ENCODE results near the gene PGP.
"Not testable (repeated sequence)": the region's sequence is repeated elsewhere in the genome, so short reads cannot be mapped to it uniquely, and the experiment has no call there.

PGP gene, protein sequence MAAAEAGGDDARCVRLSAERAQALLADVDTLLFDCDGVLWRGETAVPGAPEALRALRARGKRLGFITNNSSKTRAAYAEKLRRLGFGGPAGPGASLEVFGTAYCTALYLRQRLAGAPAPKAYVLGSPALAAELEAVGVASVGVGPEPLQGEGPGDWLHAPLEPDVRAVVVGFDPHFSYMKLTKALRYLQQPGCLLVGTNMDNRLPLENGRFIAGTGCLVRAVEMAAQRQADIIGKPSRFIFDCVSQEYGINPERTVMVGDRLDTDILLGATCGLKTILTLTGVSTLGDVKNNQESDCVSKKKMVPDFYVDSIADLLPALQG

GRCh38 chr16:2214719-2214968 lies at the start of gene PGP:
PGP (minus strand) TSS chr16:2214840; CDS start chr16:2214777, 63 bp downstream.
- DNase-seq = no peak

DNA sequence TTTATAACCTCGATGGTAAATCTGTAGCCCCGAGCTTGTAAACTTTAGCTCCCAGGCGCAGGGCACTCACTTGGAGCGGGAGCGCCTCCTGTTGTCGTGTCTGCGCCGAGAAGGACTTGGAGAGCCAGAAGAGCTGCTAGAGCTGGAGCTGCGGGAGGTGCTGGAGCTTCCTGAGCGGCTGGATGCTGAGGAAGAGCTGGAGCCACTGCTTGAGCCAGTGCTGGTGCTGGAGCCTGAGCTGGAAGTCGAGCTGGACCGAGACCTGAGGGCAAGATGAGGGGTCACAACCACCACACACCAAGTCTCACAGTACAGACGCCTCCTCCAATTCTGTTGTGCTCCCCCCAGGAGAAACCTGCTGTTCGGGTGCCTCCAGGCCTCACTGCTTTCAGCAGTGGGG lies 48.4 kb upstream of the PGP start:
- not testable (repeated sequence) for DNase-seq

GRCh38 chr16:2260250-2260649 lies 45.6 kb upstream of the PGP start:
- DNase-seq = no peak

GRCh38 chr16:2258530-2258929 lies 43.9 kb upstream of the PGP start:
- not testable (repeated sequence) for DNase-seq

GRCh38 chr16:2257726-2258125 lies 43.1 kb upstream of the PGP start:
- no peak for DNase-seq

DNA sequence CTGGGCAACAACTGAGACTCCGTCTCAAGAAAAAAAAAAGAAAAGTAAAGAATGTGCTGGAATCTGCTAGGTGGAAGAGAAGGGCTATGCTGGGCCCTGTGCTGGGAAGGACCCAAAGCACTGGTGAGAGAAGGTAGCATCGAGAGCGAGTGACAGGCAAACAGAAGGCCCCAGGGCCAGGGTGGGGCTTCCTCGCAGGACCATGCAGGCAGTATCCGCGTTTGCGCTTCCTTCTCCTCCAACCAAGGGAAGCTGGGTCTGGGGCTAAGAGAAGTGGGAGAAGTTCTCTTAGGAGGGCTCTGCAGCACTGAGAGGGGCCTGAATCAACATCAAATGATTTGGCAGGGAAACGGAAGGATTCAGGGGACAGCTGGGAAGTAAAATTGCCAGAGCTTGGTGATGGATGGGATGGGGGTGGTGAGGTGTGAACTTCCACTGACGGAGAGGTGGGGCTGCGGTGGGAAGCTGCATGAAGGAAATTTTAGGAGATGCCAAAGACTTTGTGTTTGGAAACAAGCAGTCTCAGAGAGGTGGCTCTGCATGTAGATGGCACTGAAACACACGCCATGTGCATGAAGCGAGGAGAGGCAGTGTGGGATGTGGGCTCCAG lies 42.0 kb upstream of the PGP start:
- no peak for DNase-seq

- no peak for DNase-seq
These were observed 38.7 kb upstream of the PGP start for GRCh38 chr16:2253293-2253692.

GRCh38 chr16:2252806-2253148 lies 38.1 kb upstream of the PGP start:
- peak; percentile 21 for DNase-seq

GRCh38 chr16:2251296-2252111 lies 36.9 kb upstream of the PGP start, which contains the start of gene ECI1:
ECI1 (minus strand) TSS chr16:2251587; CDS start chr16:2251566, 21 bp downstream.
- DNase-seq = peak; percentile 97

DNA sequence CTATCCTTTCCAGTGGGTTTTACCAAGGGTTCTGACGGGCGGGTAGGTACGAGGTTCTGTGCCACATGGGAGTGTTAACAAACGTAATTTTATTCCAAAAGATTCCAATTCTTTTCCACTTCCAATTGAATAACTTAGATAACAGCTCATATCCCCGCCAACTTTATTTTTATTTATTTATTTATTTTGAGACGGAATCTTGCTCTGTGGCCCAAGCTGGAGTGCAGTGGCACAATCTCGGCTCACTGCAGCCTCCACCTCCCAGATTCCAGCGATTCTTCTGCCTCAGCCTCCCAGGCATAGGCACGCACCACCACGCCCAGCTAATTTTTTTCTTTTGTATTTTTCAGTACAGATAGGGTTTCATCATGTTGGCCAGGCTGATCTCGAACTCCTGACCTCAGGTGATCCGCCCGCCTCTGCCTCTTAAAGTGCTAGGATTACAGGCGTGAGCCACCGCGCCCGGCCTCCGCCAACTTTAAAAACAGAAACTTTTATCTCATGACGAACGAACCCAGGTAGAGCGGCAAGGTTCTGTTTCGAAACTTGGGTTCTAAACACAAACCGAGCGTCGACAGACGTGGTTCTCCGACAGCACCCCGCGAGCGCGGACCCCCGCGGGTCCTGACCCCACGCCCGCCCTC lies 36.1 kb upstream of the PGP start:
- DNase-seq = peak; percentile 38

GRCh38 chr16:2246301-2246885 lies 31.8 kb upstream of the PGP start:
- no peak for DNase-seq

DNA sequence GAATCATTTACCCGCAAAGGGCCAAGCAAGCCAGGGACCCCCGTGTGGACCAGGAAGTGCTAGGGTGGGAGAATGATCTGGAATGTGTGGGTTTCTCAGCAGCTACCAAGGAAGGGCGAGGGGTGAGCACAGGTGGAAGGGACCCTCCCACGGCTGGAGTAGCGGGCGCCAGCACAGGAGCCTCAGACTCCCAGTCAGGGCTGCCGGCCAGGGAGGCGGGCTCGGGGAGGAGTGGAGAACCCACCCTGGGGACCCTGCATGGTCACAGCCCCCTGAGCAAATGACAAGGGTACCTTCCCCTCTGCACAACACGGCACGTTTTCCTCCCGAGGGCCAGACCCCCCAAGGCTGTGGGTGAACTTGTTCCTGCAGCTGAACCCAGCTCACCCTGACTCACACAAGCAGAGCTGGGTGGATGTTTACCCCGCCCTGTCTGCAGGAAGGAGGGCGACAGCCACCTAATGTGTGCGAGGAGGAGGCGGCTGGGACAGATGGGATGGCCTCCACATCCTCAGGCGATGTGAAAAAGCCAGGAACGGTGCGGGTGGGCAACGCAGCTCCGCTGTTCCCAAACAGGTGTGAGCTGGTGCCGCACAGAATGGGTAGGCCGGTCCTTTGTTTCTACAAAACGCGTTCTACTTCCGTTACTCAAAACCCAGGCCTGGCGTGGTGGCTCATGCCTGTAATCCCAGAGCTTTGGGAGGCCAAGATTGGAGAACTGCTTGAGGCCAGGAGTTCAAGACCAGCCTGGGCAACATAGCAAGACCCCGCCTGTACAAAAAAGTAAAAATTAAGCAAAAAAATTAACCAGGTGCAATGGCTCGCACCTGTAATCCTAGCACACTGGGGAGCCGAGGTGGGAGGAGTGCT lies 30.5 kb upstream of the PGP start:
- DNase-seq = no peak

GRCh38 chr16:2244301-2244700 lies 29.7 kb upstream of the PGP start:
- no peak for DNase-seq

- DNase-seq = no peak
These were observed 29.1 kb upstream of the PGP start for GRCh38 chr16:2243781-2244180.

DNA sequence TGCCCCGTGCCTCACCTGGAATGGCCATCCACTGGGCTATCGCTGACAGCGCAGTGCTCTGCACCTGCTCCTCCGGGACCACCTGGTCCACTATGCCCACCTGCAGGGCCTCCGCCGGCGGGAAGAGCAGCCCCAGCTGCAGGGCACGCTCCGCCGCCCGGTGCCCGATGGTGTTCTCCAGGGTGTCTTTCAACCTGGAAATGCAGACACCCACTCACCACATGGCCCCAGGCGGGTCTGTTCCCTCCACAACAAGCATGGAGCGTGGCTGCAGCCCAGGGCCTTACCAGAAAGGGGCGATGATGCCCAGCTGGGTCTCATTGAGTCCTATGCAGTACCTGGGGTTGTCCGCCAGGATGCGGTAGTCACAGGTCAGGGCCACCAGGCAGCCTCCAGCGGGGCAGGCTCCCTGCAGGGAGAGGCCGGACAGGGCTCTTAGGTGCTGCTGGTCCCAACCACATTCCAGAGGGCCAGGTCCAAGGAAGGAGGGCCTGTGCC lies 28.4 kb upstream of the PGP start:
- DNase-seq = no peak

DNA sequence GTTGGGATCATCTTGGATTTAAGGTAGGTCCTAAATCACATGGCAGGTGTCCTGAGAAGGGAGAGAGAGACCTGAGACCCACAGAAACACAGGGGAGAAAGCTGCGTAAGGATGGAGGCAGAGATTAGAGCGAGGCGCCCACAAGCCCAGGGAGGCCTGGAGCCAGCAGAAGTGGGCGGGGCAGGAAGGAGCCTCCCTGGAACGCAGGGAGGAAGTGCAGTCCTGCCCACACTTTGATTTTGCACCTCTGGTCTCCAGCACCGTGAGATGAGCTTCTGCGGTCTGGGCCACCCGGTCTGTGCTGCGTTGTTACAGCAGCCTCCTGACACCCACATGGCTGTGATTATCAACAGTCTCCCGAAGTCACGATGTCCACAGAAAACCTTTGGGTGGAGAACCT lies 28.0 kb upstream of the PGP start:
- no peak for DNase-seq

DNA sequence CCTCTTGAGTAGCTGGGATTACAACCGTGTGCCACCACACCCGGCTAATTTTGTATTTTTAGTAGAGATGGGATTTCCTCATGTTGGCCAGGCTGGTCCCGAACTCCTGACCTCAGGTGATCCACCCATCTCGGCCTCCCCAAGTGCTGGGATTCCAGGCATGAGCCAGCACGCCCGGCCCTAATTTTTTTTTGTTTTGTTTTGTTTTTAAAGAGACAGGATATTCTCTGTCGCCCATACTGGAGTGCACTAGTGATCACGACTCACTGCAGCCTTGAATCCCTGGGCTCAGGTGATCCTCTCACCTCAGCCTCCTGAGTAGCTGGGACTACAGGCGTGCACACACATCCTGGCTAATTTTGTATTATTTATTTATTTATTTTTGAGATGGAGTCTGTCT lies 25.7 kb upstream of the PGP start:
- DNase-seq = not testable (repeated sequence)

DNA sequence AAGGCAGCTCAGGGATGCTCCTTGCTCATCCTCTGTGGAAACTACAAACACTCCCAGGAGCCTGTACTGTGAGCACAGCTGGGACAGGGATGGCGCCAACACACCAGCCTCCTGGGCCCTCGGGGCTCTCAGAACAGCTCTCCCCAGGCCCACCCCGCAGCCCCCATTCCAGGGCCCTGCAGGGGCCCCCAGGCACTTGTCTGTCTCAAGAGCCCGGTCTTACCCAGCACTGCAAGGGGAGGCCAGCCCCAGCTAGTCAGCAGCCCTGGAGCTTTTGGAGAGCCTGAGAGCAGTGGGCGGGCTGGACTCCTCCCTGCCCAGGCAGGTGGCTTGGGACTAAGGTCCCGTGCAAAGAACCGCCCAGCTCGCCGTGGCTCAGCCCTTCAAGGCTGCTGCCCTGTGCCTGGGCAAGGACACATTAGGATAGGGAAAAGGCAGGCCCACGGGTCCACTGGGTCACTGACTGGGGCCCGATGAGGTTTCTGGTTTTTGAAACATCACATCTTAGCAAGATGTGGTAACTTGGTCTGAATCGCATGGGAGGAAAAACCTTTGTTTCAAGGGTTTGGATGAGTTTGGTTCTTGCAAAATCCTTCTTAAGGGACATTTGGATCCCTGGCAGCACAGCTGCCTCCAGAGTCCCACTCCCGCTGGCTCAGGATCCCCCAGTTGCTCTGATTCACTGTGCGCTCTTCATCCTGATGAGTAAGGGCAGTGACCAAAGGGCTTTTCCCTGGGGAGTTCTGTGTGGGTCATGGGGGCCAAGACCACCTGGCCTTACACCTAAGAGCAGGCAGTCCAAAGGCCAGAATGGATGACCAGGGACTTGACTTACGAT lies 24.4 kb upstream of the PGP start:
- DNase-seq = no peak

DNA sequence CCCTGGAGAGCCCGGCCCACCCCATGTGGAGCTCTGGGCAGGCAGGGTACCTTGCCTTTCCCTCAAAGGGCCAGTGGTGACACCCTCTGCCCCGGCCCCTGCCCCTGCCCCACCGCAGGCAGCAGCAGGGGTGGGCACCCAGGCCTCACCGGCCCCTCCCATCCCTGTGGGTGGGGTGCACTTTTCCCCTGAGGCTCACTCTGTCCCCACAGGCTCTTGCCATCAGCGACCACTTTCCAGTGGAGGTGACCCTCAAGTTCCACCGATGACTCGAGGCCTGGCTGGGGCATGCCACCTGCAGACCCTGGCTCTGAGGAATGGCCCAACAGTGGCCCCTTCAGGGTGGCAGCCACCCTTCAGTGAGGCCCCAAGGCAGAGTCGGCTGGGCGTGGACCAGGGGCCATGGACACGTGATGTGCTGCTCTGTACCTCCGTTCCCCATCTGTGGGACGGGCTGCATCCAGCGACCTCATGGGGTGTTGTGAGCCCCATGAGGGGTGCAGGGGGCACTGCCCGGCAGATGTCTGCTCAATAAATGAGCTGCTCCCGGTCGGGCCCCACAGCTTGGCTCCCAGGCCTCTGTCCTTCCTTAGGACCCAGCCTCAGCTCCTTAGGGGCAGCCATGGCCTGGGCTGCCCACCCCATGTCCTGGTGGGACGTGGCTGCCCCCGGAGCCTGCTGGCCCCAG lies 23.7 kb upstream of the PGP start:
- DNase-seq = no peak

DNA sequence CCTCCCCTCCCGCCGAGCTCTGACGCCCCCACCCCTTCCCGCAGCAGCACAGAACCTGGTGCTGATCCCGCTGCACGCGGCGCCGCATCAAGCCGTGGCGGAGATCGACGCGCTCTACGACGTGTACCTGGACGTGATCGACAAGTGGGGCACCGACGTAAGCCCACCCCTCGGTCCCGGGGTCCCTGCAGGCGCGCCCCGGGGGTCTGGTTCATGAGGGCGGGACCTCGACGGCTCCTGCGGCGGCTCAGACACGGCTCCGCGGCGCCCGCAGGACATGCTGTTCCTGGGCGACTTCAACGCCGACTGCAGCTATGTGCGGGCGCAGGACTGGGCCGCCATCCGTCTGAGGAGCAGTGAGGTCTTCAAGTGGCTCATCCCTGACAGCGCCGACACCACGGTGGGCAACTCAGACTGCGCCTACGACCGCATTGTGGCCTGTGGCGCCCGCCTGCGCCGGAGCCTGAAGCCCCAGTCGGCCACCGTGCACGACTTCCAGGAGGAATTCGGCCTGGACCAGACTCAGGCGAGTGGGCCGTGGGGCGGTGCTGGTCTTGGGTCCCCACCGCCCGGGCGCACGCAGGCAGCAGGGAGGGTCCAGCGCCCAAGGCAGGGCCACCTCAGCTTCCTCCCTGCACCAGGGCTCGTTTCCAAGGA lies 23.0 kb upstream of the PGP start:
- DNase-seq = no peak

All from EL (cell line).